Endodermal cell (in vitro differentiated cells): ENCODE results near the gene HAND1. TPM values are rescaled to one million over a fixed set of nuclear protein-coding genes. Genes with fewer than 3 reads are reported as not detected.

ENCODE experiments used
- DNase-seq: peaks from one replicate; pipeline ENCODE4 v3.0.0-alpha.2; 2017
- H3K27ac ChIP-seq: 2 replicates; pipeline ENCODE4 v1.5.1; 2013; ENCODE audit warnings: mild to moderate bottlenecking, low read depth, low read length, moderate library complexity
- H3K27me3 ChIP-seq: 2 replicates; pipeline ENCODE4 v1.6.1; 2013; ENCODE audit warnings: mild to moderate bottlenecking, low read length, moderate library complexity; ENCODE audit not compliant: insufficient read depth, control insufficient read depth, poor library complexity, severe bottlenecking
- H3K36me3 ChIP-seq: 2 replicates; pipeline ENCODE4 v1.7.0; 2013; ENCODE audit warnings: mild to moderate bottlenecking, low read length, moderate library complexity; ENCODE audit not compliant: control insufficient read depth, insufficient read depth
- H3K4me1 ChIP-seq: one replicate; pipeline ENCODE4 v1.7.0; 2013; ENCODE audit warnings: low read length; ENCODE audit not compliant: control insufficient read depth, insufficient read depth
- H3K4me3 ChIP-seq: 2 replicates; pipeline ENCODE4 v1.5.1; 2013; ENCODE audit warnings: mild to moderate bottlenecking, low read length, moderate library complexity
- H3K9ac ChIP-seq: 2 replicates; pipeline ENCODE4 v1.6.1; 2013; ENCODE audit warnings: mild to moderate bottlenecking, low read length, moderate library complexity; ENCODE audit not compliant: poor library complexity, severe bottlenecking; ENCODE audit errors: extremely low read depth
- H3K9me3 ChIP-seq: 2 replicates; pipeline ENCODE4 v1.6.1; 2013; ENCODE audit warnings: mild to moderate bottlenecking, low read length, moderate library complexity; ENCODE audit not compliant: control insufficient read depth
- H3K27ac Mint-ChIP-seq: 2 replicates; pipeline ENCODE4 v1.8.0; 2020; ENCODE audit warnings: mixed read lengths
- H3K27me3 Mint-ChIP-seq: 2 replicates; pipeline ENCODE4 v1.8.0; 2021; ENCODE audit warnings: mild to moderate bottlenecking, mixed read lengths; ENCODE audit not compliant: insufficient read depth
- H3K36me3 Mint-ChIP-seq: 2 replicates; pipeline ENCODE4 v1.8.0; 2020; ENCODE audit warnings: low read depth, mixed read lengths
- H3K4me1 Mint-ChIP-seq: 2 replicates; pipeline ENCODE4 v1.8.0; 2020; ENCODE audit warnings: mixed read lengths
- H3K4me3 Mint-ChIP-seq: 2 replicates; pipeline ENCODE4 v1.8.0; 2020; ENCODE audit warnings: mild to moderate bottlenecking, moderate library complexity, mixed read lengths
- H3K9me3 Mint-ChIP-seq: 2 replicates; pipeline ENCODE4 v1.8.0; 2020; ENCODE audit warnings: mild to moderate bottlenecking, mixed read lengths
- CTCF ChIP-seq: fragments of 200-600 bp; sonication (generic); conservative IDR thresholded peaks from 2 replicates; pipeline ENCODE4 v1.5.0; 2021; ENCODE audit warnings: antibody characterized with exemption, mild to moderate bottlenecking
- WGBS, 2 experiments: methylation state at CpG; one replicate each; pipeline versions ENCODE4 v1.1.5 to v1.1.7; 2013; ENCODE audit warnings: missing lambda C conversion rate in 2 of 2, mixed read lengths in 1 of 2; ENCODE audit not compliant: insufficient coverage in 1 of 2, insufficient read length in 1 of 2; 5-methylcytosine and 5-hydroxymethylcytosine counted together
- total RNA-seq, 2 donors: library from RNA; stranded (reverse); fragmentation: NEBNext Ultra II Directional in 1 of 2; extraction: Animal tissue kit (Norgen Biotek cat#: 25700) in 1 of 2; gene quantifications; 2 replicates in 1 of 2; 3 replicates in 1 of 2; pipeline ENCODE4 v1.2.1, GENCODE V29; 2021

HAND1 gene
- total RNA-seq, 2 donors from 2014 or later = not detected

- no peaks in the 10 kb centered on the region for H3K9me3 ChIP-seq
- H3K27me3 ChIP-seq = no peaks in the 10 kb centered on the region
- Mint-ChIP-seq H3K27ac (no peak overlapping the region), H3K4me1 (peaks cover 10% of the 10 kb centered on the region), H3K9me3 (no peaks in the 10 kb centered on the region), H3K4me3 (no peak overlapping the region), H3K27me3 (peaks cover 3% of the 10 kb centered on the region), H3K36me3 (peaks cover 24% of the 10 kb centered on the region)
- peaks cover 3% of the 10 kb centered on the region for H3K4me1 ChIP-seq
- no peak overlapping the region for H3K4me3 ChIP-seq
- no peak for DNase-seq
- 100% methylated on average over 1 of the region's 1 CpG; no CpG with 5 or more reads in 1 of the 2 experiments for WGBS, 2 experiments
- H3K9ac ChIP-seq = no peak overlapping the region
- H3K27ac ChIP-seq = no peak overlapping the region
- H3K36me3 ChIP-seq = peaks cover 27% of the 10 kb centered on the region
- no peak for TF ChIP-seq CTCF
Measured at GRCh38 chr5:154442801-154443200, 35.2 kb downstream of the HAND1 start.

GRCh38 chr5:154440540-154440939, 37.5 kb downstream of the HAND1 start:
- H3K9me3 ChIP-seq = peaks cover 13% of the 10 kb centered on the region
- peaks cover 45% of the 10 kb centered on the region for H3K36me3 ChIP-seq
- H3K27me3 ChIP-seq = no peaks in the 10 kb centered on the region
- no peak overlapping the region for H3K27ac Mint-ChIP-seq
- H3K27me3 Mint-ChIP-seq = peaks cover 3% of the 10 kb centered on the region
- no peak overlapping the region for H3K27ac ChIP-seq
- H3K4me1 ChIP-seq = no peaks in the 10 kb centered on the region
- H3K36me3 Mint-ChIP-seq = peaks cover 40% of the 10 kb centered on the region
- H3K9ac ChIP-seq = no peak overlapping the region
- WGBS, 2 experiments = 92 to 95% methylated on average over 2 to 5 of the region's 5 CpGs
- DNase-seq = no peak
- H3K4me3 Mint-ChIP-seq = no peak overlapping the region
- H3K9me3 Mint-ChIP-seq = peaks cover 4% of the 10 kb centered on the region
- no peak overlapping the region for H3K4me3 ChIP-seq
- no peak for TF ChIP-seq CTCF
- peaks cover 4% of the 10 kb centered on the region for H3K4me1 Mint-ChIP-seq

GRCh38 chr5:154437281-154437965, 40.6 kb downstream of the HAND1 start:
- Mint-ChIP-seq H3K4me1 (no peaks in the 10 kb centered on the region), H3K27me3 (no peaks in the 10 kb centered on the region), H3K9me3 (peaks cover 4% of the 10 kb centered on the region), H3K27ac (no peak overlapping the region), H3K36me3 (peaks cover 47% of the 10 kb centered on the region), H3K4me3 (no peak overlapping the region)
- TF ChIP-seq CTCF = no peak
- Histone ChIP-seq H3K9me3 (peaks cover 16% of the 10 kb centered on the region), H3K9ac (no peak overlapping the region), H3K4me3 (no peak overlapping the region), H3K27ac (no peak overlapping the region), H3K27me3 (no peaks in the 10 kb centered on the region), H3K36me3 (peaks cover 42% of the 10 kb centered on the region), H3K4me1 (no peaks in the 10 kb centered on the region)
- 91 to 92% methylated on average over 5 of the region's 5 CpGs for WGBS, 2 experiments
- no peak for DNase-seq
